Measurements from ENCODE around the gene RNF114.

GRCh38 chr20:49889935-49890333 is 46.3 kb upstream of the RNF114 start:
- TF ChIP-seq CTCF (conservative IDR thresholded peaks at IDR 0.05), result no peak; the same call in 1 of the 2 replicates
- no peak for TF ChIP-seq ZFX (IDR thresholded peaks at IDR 0.05)

Data from C4-2B (cell line).